KBM-7 (cell line): ENCODE measurements around the gene DGKQ.

ENCODE experiments used
- DNase-seq: peaks from one replicate; pipeline ENCODE4 v3.0.0-alpha.2; 2015
- in situ Hi-C: fragments of 300-500 bp; cut with MboI; formaldehyde crosslinking; loops from 2 replicates; pipeline ENCODE4 v1.14.3; 2020; ENCODE audit warnings: low sequenced_read_pairs, low pct_unique_long_range_greater_than_20kb, mixed read lengths

The DGKQ gene

DNA sequence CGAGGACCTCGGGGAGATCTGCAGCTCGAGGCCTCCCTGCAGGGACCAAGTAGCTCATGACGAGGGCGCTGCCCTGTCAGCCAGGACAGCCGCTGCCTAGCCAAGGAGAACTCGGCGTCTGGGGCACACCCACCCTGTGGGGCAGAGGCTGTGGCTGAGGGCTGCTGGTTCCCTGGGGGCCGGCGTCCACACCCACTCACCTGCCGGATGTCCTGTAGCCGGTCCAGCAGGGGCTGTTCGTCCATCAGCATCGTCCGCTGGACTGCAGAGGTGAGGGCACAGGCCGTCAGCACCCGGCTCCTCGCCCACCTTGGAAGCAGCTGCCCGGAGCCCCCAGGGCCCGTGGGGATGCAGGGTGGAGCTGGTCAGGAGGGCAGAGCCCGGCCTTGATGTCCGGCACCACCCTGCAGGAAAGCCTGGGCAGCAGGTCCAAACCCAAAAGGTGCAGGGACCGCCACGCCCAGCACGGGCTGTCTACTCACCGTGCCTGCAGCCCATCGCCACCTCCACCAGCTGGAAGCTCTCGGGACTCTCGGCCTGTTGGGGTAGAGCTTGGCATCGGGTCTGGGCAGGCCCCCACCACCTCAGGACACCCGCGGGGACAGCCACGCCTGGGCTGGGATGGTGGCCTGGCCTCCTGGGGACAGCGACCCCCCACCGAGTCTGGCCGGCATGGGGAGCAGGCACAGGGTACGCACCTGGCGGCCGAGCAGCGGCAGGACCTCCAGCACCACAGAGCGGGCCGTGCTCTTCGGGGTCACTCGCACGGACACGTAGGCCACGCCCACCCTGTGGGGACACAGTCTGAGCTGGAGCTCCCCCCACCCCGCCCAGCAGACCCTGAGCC is 6.9 kb downstream of the DGKQ start:
- no peak for DNase-seq
- in situ Hi-C loops = no loop called here

DNA sequence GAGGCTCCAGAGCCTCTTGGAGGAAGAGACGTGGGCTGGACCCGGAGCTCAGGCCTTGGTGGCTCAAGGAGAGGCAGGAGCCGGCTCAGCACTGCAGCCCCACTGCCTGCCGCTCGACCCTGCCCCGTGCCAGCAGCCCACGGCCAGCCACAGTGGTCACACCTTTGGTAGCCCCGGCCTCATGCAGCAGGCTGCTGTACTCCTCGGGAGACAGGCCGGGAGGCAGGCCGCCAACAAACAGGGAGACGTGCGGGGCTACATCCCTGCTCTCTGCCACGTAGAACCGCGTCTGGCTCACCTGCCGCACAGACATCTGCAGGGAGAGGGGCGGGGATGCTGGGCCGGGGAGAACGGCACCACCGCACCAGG is 7.6 kb downstream of the DGKQ start:
- DNase-seq = no peak
- in situ Hi-C loops = no loop called here

DNA sequence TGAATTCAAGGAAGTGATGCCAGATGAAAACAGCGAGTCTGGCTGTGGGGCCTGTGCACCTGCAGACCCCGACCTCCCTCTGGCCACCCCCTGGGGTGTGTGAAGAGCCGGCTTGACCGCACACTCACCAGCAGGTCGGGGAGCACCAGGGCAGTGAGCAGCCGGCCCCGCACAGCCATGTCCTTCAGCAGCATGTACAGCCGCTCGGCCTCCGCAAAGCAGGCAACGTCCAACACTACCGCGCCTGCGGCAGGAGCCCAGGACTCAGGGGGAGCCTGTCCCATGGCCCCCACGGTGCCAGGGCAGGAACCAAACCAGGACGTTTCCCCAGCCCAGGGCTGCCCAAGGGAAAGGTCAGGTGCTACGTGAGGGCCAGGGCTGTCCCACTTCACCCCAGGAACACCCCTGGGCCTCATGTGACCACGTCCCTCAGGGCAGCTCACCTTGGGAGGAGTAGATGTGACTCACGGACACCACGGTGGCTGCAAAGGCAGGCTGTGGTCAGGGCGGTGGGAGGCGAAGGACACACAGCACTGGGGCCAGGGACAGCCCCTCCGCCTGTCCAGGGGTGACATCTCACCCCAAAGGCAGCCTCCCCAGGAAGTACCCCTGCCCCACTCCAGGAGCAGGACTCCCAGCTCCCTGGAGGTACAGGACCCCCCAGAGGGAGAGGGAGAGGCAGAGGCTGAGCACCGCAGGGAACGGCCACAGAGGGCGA is 8.2 kb downstream of the DGKQ start:
- in situ Hi-C loops = no loop called here

DNA sequence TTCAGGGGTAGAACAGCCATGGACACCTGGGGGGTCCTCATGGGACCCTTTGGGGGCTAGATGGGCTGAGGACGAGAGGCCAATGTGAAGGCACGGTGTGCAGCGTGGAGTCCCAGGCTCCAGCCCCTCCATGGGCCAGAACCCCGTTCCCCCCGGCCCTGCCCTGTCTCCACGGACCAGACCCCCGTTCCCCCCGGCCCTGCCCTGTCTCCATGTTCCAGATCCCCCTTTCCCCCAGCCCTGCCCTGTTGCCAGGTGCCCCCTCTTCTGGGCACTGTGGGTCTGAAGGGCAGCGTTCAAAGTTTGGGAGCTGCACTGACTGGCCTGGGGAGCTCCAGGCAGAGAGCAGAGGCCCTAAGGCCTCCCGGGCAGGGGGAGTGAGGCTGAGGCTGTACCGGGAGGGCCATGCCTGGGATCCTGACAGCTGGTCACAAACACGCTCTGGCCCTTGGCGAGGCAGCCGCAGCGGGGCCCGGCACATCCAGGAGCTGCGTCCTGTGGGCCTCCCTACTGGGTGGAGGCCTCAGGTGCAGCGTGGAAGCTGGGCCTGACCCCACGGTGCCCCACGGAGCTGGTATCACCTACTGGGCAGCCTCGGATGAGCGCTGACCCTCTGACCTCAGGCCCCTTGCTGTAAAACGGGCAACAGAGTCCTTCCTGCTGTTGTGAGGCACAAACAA is 8.9 kb downstream of the DGKQ start:
- no peak for DNase-seq
- in situ Hi-C loops = no loop called here

More for the DNA sequence above, 8.2 kb downstream of the DGKQ start:
- no peak for DNase-seq

DNA sequence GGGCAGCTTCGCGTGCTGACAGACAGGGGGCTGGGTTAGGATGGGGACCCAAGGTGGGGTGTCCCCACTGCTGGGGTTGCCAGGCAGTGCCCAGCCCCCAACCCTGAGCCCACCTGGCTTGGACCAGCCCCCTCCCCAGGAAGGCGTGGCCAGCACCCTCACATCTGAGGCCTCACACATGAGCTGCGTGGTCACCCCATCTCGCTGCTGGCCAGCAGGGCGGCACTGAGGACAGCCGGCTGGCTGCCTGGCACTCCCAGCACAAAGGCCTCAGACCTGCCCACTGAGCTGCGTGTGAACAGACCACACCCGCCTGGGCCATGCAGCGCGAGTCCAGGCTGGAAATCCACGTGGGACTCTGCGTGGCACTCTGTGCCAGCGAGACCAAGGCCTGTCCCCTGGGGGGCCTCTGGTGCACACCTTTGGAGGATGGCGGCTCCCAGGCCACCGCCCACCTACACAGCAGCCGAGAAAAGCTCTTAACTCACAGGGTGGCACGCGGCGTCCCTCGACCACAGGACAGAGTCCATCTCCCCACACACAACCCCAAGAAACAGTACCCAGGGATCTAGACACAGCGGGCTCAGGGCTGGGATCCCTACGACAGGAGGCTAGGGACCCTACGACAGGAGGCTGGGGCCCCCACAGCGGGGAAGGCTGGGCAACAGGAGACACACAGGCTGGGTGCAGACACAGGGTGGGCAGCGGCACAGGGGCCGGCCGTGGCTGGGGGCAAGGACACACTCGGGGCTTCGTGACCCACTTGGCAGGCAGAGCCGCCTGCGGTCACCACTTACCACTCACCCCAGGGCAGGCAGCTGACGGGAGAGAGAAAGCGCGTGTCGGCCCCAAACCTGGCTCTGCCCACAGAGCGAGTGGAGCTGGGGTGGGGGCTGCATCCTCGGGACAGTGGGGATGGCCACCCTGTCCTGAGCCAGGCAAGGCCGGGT is 9.8 kb downstream of the DGKQ start:
- in situ Hi-C loops = no loop called here
- DNase-seq = no peak

DNA sequence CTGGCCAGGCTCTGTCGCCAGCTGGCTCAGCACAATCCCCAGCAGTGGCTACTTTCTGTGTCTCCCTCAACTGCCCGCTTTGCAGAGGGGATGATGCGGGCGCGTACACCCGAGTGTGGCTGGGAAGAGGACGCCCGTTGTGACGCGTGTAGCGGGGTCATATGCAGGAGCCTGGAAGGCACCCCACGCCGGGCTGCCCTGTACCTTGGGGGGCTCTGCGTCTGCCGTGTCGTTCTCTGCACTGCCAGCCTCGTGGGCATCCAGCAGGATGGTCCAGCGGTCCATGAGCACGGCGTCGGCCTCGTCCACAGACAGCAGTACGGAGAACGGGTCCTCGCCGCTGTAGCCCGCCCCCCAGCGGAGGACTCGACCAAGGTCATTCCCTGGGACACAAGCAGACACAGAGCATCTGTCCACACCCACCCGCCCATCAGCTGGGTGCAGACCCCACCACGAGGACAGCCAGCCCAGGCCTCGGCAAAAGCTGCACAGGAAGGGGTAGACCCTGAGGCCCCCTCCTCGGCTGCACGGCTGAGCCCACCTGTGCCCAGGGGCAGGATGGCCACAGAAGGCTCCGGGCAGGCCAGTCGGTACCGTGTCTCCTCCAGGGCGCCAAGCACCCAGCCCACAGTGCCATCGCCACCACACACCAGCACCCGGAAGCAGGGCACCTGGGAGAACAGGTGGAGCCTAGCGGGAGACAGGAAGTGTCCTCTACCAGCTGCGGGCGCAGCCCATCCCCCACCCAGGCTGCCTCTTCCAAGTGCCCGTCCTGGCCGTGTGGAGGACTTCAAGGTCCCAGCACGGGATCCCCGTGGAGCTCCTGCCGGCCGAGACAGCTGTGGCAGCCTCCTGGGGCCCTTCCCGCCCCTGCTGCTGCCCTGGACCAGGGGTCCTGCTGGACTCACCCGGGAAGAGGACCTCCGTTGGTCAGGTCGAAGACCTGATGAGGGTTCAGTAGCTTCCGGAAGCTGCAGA is 10.8 kb downstream of the DGKQ start:
- in situ Hi-C loops = no loop called here
- no peak for DNase-seq

DNA sequence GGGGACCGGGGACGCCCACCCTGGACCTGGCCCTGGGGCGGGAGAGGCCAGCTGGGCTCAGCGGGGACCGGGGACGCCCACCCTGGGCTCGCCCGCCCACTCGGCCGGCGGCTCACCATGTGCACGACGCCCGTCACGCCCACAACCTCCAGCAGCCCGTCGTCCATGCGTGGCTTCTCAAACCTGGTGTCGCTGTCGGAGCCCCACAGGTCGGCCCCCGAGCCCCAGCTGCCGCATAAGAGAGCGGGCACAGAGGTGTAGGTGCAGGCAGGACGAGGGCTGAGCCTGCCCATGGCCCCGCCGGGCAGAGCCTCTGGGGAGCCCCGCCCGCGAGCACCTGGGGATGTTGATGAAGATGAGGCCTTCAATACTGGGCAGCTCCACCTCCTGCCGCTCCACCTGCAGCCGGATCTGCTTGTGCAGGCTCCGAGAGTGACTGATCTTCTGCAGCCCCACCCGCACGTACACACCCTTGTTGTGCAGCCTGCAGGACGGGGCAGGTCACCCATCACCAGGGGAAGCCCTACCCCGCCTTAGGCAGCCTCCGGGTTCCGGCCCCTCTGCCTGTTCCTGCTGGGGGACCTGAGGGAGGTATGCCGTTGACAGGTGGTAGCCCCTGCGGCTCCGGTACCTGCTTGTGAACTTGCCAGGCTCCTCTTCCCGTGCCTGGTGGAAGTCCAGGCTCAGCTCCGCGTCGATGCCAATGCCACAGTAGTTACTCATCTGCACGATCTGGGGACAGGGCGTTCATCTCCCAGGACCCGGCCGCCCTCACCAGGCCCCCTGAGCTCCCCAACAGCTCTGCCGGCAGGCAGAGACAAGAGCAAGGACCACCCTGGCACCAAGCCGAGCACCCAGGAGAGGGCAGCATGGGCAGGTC is 11.8 kb downstream of the DGKQ start:
- no peak for DNase-seq
- in situ Hi-C loops = no loop called here

DNA sequence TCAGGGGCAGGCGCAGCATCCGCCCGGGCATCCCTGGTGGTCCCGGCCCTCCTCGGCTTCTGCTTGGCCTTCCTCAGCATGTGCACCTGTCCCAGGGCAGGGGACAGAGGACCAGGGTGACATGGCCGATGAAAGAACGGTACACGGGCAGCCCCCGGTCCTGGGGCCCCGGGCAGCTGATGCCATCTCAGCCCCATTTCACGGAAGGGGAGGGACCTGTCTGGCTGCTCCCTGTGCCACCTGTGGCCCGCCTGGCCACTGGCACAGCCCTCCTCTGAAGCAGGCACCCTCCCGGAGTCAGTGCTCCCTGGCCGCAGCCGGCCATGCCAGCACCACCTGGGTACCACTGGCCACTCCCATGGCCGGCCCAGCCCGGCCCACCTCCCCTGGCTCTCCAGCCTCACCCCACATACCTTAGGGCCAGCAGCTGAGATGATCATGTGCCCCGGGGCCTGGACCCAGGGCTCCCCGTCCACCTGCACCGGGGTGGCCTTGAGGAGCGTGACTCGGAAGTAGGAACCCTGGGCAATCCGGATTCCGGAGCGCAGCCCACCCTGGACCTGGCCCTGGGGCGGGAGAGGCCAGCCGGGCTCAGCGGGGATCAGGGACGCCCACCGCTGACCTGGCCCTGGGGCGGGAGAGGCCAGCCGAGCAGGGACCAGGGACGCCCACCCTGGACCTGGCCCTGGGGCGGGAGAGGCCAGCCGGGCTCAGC is 12.6 kb downstream of the DGKQ start:
- in situ Hi-C loops = no loop called here
- no peak for DNase-seq

DNA sequence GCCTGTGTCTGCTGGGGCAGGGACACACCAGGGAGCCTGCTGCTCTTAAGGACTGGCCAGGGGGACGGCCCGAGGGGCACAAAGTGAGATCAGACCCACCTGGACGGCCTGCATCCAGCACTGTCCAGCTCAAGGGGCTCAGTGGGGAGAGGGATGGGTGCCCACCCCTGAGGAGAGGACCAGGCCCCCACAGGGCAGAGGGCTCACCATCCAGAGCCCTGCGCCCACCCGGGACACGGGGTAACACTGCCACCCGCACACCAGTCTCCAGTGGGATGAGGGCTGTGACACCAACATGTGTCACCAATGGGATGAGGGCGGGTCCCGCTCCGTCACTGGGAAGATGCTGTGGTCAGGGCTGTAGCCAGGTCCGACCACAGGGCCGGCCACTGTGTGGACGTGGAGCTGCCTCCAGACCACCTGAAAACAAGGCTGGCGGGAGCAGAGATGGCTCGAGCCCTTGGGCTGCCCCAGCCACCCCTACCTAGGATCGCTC is 13.2 kb downstream of the DGKQ start:
- DNase-seq = no peak
- in situ Hi-C loops = no loop called here

DNA sequence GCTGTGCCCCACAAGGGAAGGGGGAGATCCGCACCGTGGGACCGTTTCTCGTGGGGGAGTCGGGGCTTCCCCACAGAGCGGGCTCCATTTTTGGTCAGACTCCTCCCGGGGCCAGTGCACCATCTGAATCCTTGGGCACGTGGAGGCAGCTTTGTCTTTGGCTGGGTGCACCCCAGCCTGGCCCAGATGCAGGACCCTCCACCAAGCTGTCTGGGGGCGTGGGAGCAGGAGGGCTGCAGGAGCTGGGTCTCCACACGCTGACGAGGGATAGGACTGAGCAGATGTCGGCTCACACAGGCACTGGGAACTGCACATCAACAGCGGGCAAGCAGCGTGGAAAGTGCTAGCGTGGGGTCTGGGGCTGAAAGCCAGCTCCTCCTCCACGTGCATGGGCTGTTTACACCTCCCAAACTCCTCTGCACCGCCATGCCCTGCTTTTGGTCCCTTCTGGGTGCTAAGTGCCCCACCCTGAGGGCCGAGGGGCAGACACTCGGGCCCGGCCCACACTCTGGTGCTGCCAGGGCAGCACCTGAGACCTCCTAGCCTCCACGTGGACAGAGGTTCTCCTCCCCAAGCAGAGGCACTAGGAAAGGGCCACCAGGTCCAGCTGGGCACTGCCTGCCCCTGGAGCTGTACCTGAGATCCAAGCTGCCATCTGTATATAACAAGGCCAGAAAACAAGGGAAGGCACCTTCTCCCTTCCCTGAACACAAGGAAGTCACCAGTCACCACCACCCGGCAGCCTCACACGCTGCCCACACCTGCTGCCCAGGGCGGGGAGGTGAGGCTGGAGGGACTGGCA is 13.8 kb downstream of the DGKQ start:
- in situ Hi-C loops = no loop called here
- no peak for DNase-seq

DNA sequence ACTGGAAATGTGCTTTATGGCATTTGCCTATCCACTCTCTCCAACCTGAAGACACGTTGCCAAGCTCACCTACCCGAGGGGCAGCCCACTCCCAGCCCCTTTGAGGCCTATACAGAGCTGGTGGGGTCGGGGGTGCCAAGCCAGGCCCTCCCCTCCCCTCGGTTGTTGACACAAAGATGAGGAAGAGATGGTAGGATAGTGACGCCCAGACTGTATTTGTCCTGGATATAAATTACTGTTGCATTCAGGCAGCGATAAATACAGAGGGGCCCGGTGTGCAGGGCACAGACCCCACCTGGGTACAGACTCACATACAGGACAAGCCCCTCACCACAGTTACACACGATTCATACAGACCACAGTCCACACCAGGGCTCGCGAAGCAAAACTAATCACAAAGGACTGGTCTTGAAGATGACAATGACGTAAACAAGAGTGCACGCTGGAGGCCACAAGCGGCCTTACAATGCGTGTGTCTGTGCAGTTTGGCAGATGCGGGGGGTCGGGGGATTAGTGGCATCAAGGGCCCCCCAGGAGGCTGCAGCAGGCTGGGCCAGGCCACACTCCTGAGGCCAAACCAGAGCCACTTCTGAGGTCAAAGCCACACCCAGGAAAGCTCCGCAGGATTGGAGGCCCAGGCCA is 14.6 kb downstream of the DGKQ start:
- in situ Hi-C loops = no loop called here

DNA sequence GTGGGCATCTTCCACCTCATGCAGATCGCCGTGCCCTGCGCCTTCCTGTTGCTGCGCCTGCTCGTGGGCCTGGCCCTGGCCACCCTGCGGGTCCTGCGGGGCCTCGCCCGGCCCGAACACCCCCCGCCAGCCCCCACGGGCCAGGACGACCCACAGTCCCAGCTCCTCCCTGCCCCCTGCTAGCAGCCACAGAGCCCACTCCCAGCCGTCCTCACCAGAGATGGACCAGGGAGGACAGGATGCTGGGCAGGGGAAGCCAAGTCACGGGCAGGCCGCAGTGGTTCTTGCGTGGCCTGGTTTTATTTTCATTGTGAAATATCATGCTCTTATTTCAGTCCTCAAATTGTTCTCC is 15.1 kb downstream of the DGKQ start:
- in situ Hi-C loops = no loop called here
- no peak for DNase-seq

More for the DNA sequence above, 14.6 kb downstream of the DGKQ start:
- no peak for DNase-seq

DNA sequence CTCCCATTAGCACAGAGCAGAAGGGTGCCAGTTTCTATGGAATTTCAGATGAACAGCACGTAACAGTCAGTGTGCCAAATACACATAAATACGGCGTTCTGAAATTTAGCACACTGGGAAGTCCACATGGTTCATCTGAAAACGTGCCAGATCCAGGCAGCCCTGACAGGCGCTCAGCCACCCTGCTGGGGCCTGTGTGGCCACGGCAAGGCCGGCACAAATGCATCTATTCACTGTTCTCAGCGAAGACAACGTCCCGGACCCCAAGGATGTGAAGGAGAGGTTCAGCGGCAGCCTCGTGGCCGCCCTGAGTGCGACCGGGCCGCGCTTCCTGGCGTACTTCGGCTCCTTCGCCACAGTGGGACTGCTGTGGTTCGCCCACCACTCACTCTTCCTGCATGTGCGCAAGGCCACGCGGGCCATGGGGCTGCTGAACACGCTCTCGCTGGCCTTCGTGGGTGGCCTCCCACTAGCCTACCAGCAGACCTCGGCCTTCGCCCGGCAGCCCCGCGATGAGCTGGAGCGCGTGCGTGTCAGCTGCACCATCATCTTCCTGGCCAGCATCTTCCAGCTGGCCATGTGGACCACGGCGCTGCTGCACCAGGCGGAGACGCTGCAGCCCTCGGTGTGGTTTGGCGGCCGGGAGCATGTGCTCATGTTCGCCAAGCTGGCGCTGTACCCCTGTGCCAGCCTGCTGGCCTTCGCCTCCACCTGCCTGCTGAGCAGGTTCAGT is 15.6 kb downstream of the DGKQ start:
- in situ Hi-C loops = no loop called here

DNA sequence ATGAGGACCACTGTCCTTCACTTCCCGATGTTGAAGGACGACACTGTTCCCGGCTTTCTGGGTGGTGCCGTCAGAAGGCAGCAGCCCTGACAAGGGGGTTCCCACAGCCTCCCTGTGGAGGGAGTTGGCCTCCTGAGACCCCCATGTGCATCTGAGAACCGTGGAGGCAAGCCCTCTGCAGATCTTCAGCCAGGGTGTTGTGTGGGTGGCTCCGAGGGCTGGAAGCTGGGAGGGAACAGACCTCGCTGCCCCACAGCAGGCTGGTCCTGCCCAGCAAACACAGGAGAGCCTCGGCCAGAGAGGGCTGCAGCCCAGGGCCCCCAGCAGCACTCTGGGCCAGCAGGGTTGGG is 16.2 kb downstream of the DGKQ start:
- in situ Hi-C loops = no loop called here
- DNase-seq = no peak

More for the DNA sequence above, 15.6 kb downstream of the DGKQ start:
- no peak for DNase-seq
